Measurements from ENCODE around the gene KCNQ1.

KCNQ1 gene

DNA sequence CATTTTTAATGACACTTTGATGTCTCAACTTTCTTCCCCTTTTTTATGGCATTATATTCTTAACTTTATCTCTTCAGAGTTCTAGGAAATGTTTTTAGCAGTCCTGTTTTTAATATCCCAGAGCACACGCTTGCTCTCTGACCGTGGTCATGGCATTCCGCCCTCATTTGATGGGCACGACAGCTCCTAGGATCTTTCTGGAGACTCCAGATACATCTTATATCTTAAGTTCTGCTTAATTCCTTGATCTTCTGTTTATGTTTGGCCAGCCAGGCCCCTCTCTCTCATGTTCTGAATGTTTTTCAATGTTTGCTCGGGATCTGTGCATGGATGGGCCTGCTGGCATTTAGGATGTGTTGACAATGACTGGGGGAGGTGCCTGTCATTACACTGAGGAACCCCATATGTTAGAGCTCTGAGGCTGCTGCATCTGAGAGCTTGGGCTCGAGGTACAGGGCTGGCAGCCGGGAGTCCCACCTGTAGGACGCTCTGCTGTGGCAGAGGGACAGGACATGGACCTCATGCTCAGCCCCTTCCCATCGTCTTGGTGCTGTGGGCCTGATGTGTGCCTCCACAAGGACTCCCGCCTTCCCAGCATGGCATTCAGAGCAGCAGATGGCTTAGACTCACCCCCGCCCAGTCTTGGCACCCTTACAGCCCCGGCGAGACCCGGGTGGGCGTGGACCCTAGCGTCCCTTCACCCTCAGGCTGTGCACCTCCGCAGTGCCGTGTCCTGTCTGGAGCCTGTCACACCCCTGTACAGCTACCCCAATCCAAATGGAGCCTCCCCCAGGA, 365.8 kb downstream of the KCNQ1 start:
- DNase-seq (ENCODE audit: insufficient read length, low spot score) (no peak), FAIRE-seq (no peak)

DNA sequence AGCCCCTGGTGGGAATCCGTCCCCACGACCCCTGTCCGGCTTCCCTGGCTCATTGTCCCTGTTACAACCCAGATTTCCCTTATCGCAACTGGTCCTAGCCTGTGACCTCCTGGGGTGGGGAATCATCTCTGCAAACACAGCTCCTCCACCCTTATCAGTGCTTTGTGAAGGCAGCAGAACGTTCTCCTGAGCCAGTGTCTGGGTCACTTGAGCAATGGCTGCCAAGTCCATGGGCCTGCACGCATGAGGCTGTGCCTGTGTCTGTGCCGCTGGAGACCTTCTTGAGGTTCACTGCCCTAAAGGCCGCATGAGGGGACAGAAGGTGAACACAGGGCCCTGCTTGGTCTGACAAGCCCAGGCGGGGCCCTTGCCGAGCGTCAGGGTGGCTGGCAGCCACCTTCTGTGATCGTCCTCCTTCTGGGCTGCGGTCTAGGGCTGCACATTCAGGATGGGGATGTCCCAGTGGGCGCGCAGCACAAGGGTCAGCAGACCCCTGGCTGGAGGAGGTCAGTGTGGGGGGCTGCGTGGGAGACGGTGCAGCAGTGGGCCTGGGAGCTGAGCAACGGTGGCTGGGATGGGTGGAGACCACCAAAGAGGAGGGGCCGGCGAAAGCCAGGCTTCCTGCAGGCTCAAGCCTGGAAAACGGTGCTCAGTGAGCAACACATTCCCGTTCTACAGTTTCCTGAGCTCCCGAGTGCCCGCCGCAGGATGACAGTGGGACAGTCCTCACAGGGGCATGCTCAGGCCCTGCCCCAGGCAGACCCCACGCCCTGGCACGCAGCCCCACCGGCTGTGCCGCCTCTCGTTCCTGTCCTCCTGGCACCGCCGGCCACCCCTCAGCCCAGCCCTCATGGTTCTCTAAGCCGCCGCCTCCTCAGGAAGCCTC, 366.6 kb downstream of the KCNQ1 start:
- DNase-seq (ENCODE audit: insufficient read length, low spot score) (no peak), FAIRE-seq (no peak)

DNA sequence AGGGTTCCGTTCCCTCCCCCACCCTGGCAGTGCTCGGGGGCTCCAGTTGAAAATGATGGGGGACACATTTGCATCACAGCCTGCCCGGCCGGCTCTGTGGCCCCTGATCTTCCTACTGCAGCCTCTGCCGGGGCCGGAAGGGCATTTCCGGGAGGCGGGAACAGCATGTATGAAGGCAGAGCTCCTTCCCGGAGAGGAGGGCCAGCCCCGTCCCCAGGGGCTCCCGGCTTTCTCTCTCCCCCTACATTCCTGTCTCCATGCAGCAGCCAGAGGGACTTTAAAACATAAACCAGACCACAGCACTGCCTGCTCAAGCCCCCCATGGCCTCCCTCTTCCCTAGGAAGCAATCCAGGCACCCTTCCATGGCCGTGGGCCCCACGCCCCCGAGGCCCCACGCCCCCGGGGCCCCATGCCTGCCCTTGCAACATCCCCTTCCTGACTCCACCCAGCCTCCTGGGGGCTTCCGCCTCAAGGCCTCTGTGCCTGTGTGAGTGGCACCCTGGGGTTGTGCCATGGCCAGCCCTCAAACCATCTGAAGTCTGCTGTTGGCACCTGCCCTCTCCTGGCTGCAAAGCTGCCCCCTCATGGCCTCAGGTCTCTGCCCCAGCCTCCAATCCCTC, 367.7 kb downstream of the KCNQ1 start:
- DNase-seq (ENCODE audit: insufficient read length, low spot score) = no peak
- FAIRE-seq = no peak

DNA sequence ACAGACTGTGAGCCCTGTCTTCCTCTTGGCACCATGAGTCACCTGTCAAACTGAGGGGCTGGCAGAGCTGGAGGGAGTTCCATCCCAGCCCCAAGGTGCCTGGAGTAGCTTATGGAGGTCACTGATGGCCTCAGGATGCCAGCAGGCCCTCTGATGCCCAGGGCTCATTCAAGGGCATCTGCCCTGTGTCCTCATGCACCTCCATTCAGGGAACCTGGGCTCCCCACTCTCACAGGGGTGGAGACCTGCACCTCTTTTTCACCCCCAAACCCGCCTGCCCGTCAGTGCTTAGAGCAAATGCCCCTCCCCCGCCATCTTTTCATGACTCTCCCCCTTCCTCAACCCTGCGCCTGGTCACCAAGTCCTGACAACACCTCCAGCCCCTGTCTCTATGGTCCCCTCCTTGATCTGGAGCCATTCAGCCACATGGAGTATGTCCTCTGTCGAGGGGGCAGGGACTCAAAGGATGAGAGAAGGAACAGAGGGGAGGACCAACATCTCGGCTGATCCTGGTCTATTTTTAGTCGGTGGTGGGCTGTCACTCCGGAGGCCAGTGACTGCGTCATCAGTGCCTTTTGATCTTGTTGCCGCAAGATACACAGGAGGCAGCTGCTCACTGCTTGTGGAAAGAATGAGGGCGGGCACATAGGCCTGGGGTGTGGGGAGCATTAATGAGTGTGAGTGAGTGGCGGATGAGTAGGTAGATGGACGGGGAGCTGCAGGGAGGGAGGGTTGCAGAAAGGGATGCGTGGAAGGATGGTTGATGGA, 368.5 kb downstream of the KCNQ1 start:
- DNase-seq (ENCODE audit: insufficient read length, low spot score) = no peak
- no peak for FAIRE-seq

DNA sequence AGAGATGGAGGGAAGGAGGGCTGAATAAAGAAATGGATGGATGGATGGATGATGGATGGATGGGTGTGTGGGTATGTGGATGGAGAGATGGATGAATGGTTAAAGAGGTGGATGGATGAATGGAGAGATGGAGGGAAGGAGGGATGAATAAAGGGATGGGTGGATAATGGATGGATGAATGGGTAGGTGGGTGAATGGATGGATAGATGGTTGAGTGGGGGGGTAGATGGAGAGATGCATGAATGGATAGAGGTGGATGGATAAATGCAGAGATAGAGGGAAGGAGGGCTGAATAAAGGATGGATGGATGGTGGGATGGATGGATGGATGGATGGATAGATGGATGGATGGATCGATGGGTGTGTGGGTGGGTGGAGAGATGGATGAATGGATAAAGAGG, 369.2 kb downstream of the KCNQ1 start:
- no peak for DNase-seq (ENCODE audit: insufficient read length, low spot score)

DNA sequence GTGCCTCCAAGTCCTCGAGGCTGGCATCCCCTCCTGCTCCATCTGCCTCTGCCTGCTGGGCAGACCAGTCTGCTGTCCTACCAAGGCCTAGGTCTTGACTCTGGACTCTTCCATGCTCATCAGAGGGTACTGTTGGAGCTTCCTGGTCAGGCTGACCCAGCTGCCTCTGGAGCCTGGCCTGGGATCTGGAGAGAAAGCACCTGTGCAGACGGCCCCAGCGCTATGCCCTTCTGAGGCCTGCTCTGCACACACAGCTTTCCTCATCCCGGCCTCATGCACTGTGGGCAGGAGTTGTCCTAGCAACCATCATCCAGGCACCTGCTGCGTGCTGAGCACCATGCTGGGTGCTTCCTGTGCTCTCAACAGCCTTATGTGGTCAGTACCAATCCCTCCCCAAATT, 369.9 kb downstream of the KCNQ1 start:
- FAIRE-seq = no peak
- DNase-seq (ENCODE audit: insufficient read length, low spot score) = no peak

More for the DNA sequence above, 369.2 kb downstream of the KCNQ1 start:
- FAIRE-seq = no peak

DNA sequence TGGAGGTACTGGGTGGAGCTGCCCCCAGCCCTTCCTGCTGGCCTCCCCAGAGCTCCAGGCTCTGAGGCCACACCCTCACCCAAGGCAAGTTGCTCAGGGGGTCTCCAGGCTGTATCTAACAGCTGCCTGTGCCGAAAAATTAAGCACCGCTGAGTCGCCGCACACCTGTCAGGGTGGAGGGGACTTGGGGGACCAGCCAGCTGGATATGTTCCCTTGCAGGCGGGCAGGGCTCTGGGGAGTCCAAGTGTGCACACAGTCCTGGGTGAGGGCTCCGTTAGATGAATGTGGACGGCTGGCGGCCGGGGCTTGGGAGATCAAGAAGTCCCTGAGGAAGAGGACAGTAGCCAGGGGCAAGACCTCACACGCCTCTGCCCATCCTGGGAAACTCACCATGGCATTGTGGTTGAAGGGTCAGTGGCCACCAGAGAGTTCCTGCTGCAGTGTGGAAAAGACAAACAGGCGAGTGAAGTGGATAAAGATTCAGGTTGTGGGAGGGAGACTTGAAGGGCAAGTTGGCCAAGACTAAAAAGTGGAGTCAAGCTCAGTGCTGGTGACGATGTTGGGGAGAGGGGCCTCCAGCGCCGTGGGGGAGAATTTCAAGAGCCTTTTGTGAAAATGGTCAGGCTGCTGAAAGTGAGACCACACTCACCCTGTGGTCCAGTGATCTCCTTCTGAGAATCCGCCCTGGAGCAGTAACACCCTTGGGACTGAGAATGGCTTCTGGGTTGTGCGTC, 371.1 kb downstream of the KCNQ1 start:
- FAIRE-seq = no peak
- DNase-seq (ENCODE audit: insufficient read length, low spot score) = no peak

DNA sequence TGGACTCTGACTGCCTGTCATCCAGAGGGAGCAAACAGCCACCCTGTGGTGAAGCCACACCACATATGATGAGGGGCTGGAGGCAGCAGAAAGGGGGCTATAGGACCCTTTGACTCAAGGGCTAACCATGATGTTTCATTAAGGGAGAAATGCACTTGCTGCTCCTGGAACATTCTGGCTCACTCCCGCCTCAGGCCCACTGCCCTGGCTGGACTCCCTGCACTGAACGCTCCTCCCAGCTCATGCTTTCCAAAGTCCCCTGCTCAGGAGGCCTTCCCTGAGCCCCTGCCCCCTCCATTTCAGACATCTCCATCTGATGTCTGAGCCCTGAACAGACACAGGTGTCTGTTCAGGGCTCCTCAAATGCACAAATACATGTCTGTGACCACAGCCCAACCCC, 371.7 kb downstream of the KCNQ1 start:
- DNase-seq (ENCODE audit: insufficient read length, low spot score) (no peak), FAIRE-seq (no peak)

DNA sequence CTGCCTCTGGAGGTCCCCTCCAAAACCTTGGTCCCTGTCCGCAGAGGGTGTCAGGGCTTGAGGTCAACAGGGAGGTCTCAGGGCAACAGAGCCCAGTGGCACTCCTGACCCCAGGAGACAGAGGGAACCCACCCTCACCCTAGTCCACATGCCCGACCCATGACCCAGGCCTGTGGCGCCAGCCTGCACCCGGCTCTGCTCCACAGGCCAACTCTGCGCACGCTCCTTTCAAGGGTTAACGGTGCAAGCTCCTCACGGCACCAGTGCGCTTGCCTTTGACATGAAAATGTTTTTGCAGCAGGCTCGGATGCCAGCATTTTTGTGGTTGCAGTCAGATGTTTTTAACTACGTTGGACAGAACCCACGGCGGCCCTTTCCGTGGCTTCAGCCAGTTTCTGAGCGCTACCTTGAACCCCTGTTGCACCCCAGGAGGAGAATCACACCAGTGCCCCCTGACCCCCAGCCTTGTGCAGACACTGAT, 372.2 kb downstream of the KCNQ1 start:
- FAIRE-seq = peak; percentile 20
- DNase-seq (ENCODE audit: insufficient read length, low spot score) = no peak

DNA sequence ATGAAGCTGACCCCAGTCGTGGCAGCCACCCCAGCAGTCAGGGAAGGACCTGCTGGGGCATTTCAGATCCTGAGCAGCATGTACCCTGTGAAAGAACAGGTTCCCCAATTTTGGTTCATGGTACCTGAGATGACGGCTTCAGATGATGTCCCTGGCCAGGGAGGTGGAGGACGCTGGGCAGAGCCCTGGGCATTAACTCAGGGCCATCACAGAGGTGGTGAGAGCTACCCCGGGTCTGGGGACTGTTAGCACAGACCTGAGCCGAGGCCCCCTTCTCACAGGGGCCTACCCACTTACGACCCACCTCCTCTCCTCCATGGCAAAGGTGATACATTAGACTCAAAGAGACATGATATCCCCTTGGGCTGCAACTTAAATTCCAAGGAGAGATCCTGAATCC, 372.6 kb downstream of the KCNQ1 start:
- no peak for FAIRE-seq
- no peak for DNase-seq (ENCODE audit: insufficient read length, low spot score)

DNA sequence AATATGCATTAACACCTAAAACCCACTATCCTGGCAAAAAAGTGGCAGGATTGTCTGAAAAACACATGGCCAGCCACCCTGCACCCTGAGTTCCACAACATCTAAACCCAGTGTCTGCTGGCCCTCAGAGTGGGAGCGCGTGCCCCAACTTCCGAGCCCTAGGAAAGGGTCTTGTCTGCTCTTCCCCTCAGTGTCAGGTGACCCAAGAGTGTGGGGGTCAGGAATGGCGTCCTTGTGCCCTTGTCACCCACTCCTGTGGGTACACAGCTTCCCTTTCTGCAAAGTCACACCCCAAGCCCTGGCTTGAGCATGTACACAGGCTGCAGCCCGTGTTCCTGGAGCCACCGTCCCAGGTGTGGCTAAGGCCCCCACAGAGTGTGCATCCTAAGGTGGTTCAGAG, 373.2 kb downstream of the KCNQ1 start:
- FAIRE-seq = no peak

DNA sequence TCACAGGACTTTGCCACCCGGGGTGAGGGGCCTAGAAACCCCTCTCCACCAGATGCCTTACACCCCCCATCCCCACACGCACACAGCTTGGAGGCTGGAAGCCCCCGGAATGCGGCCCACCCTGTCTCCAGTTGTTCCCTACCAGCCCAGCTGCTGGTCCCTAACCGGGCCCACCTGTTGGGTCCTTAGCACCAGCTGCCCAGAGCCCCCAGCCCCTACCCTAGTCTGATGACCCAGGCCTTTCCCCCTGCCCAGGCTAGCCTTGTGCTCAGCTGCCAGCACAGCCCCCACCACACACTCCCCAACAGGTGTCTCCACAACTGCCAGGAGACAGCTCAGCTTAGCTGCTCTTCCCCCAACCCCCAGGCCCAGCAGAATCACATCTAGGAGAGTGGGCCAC, 373.7 kb downstream of the KCNQ1 start:
- DNase-seq (ENCODE audit: insufficient read length, low spot score) = no peak
- no peak for FAIRE-seq

More for the DNA sequence above, 373.2 kb downstream of the KCNQ1 start:
- no peak for DNase-seq (ENCODE audit: insufficient read length, low spot score)

DNA sequence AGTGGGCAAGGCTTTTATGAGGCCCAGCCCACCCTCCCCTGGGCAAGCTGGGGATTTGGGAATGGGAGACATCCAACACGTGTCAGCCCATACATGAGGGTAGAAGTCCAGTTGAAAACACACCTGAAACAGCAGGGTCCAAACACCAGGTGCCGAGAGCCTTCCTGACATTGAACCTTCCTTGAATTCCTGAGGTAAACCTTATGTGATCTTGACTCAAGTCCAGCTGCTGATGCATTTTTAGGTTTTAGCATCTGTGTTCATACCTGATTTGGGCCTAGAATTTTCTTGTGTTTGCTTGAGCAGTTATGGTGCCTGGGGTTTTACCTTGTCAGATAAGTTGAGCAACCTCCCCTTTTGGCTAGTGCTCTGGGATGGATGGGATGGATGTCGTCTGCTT, 374.5 kb downstream of the KCNQ1 start:
- FAIRE-seq (no peak), DNase-seq (ENCODE audit: insufficient read length, low spot score) (no peak)

DNA sequence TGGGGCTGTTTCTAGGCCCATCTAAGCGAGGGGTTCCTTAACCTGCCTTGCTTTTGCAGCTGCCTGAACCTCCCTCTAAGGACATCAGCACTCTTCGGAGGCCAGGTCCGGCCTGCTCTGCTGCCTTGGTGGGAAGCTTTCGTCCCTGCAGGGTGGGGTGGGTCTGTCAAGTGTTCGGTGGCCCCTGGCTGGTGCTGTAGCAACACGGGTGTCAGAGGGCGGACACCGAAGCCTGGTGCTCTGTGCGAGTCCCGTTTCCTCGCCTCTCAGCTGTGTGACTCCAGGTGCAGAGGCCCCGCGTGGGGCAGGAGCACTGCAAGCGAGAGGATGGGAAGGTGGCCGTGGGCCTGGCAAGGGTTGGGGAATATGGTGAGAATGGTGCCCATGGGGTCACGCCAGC, 376.2 kb downstream of the KCNQ1 start:
- no peak for FAIRE-seq
- no peak for DNase-seq (ENCODE audit: insufficient read length, low spot score)

DNA sequence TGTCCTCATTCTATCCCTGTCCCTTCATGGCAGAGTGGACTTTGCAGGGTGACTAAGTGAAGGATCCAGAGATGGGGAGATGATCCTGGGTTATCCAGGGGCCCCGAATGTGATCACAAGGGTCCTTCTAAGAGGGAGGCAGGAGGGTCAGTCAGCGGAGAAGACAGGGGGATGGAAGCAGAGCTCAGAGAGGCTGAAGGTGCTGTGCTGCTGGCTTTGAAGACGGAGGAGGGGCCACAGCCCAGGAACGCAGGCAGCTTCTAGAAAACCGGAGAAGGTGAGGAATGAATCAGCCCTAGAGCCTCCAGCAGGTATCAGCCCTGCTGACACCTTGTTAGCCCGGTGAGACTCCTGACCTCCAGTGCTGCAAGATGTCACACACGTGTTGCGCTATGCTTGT, 377.1 kb downstream of the KCNQ1 start:
- DNase-seq (ENCODE audit: insufficient read length, low spot score) (no peak), FAIRE-seq (no peak)

DNA sequence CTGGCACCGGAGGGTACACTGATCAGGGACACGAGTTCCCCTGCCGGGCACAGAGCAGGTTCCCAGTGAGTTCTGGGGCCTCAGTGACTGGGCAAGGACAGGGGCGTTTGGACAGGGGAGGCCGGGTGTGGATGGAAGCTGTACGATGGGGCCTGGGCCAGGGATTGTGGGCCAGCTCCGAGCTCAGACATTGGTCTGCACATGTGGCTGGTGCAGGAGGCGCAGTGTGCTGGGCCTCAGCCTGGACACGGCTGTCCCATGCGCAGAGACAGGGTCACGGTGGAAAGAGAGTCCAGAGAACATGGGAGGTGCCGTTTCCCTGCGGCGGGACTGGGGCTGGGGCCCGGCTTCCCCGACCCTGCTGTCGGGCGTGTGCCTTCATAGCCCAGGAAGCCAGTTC, 380.0 kb downstream of the KCNQ1 start:
- DNase-seq (ENCODE audit: insufficient read length, low spot score) (no peak), FAIRE-seq (no peak)

DNA sequence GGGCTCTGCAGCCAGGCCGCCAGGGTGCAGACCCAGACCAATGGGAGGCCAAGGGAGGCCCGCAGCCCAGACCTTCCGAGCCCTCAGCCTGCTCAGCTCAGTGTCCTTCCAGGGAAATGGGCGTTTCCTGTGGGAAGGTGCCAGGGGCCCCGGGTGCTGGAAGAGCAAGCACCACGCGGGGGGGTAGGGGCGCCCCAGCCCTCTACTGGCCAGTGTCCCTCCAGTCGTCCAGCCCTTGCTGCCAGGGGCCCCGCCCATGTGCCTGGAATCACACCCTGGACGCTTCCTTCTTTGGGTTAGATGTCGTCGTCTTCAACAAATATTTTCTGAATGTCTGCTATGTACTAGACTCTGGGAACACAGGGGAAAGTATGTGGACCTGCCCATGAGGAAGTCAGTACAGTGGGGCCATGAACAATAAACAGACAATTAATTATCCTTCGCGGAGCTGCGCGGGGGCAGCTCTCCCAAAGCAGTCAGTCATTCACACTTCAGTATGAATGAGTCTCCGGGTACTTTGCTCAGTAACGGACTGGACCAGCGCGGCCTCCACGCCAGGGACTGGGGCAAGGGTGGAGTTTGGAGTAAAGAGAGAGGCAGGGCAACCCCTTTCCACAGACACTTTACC, 380.6 kb downstream of the KCNQ1 start:
- DNase-seq (ENCODE audit: insufficient read length, low spot score) (peak; percentile 42), FAIRE-seq (peak; percentile 52)

DNA sequence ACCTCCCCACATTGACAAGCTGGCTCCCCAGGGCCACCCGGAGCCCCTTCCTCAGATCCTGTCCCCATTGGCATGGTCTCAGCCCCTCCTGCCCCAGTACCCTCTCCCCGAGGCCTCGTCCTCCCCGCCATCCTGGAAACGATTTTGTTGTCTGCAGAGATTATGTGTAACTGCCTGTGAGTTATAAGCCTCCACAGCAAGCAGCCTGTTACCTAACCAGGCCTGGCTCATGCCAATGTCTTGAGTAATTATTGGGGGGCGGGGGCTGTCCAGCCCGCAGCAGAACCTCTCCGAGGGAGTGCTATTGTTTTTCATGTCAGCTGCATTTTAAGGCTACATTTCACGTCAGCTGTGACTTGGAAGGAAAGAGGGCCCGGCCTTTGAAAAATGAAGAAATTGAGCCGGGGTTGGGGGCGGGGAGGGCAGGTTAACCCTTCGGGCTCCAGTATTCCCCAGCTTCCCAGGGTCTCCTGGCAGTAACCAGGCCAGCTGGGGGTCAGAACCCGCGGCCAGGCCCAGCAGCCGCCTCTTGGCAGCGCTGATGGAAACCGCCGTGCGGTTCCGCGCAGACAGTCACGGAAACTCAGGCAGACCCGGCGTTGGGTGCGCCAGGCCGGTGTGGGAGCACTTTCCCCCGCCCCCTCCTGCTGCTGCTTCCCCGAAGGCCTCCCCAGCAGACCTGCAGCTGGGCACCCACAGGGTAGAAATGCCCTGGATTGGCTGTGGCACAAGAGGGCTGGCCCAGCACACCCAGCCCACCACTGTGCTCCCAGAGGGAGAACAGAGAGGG, 381.3 kb downstream of the KCNQ1 start:
- peak; percentile 98 for DNase-seq (ENCODE audit: insufficient read length, low spot score)
- peak; percentile 83 for FAIRE-seq

DNA sequence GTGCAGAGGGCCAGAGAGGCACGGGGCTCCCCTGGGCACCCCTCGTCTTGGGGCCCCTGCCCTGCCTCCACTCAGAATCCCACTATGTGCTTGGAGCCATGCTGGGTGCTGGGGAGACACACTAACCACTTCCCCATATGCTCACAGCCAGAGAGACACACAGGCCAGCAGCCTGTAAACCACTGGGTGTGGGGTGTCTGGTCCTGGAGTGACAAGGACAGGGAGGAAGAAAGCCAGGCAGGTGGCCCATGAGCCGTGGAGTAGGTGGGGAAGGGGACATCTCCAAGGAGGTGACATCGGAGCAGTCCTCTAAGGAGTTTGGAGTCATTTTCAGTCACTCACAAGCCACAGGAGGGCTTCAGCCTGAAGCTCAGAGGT, 381.9 kb downstream of the KCNQ1 start:
- DNase-seq (ENCODE audit: insufficient read length, low spot score) (no peak), FAIRE-seq (no peak)

Measured in HTR-8/SVneo (cell line).